Measurements from ENCODE around the gene ABHD2. TPM values are rescaled to one million over a fixed set of nuclear protein-coding genes. Genes with fewer than 3 reads are reported as not detected.
A peak's percentile ranks its signal among the peaks of the same experiment; 100 is the strongest.

The ABHD2 gene
- total and polyA plus RNA-seq, 9 of the 15 experiments (the other 6 are each of a cell fraction or from before 2014, with no cell fraction given): 16.9 to 99.8 (median 47.5) TPM

- TF ChIP-seq AFF4 (CRISPR knock-in tag; IDR thresholded peaks at IDR 0.05) (no peak), HES1 (IDR thresholded peaks at IDR 0.05; ENCODE audit: low read depth) (no peak), IFI16 (CRISPR knock-in tag; IDR thresholded peaks at IDR 0.05) (no peak), RBM22 (IDR thresholded peaks at IDR 0.05; ENCODE audit: low read depth, low read length, poor library complexity, severe bottlenecking) (no peak), MAFK (IDR thresholded peaks at IDR 0.05; ENCODE audit: low read length) (no peak), ZNF644 (tag; IDR thresholded peaks at IDR 0.05; ENCODE audit: low read depth) (no peak), CAMTA2 (CRISPR knock-in tag; conservative IDR thresholded peaks at IDR 0.05) (no peak), MYBL2 (IDR thresholded peaks at IDR 0.05; ENCODE audit: low read depth) (no peak), MYBL2 (CRISPR knock-in tag; IDR thresholded peaks at IDR 0.05; ENCODE audit: borderline replicate concordance) (no peak), ZNF140 (CRISPR knock-in tag; IDR thresholded peaks at IDR 0.05) (no peak), SIN3A (IDR thresholded peaks at IDR 0.05; ENCODE audit: borderline replicate concordance in 2 of 2, control insufficient read depth in 1 of 2, low read depth in 2 of 2, low read length in 2 of 2) (no peak), CCNT2 (IDR thresholded peaks at IDR 0.05; ENCODE audit: borderline replicate concordance, extremely low read depth, insufficient read length, low read depth, low read length) (no peak), ZBTB34 (CRISPR knock-in tag; IDR thresholded peaks at IDR 0.05) (no peak), PHF20 (IDR thresholded peaks at IDR 0.05; ENCODE audit: partially characterized antibody) (no peak), NR2C2 (CRISPR knock-in tag; IDR thresholded peaks at IDR 0.05) (no peak), NR2C2 (tag; IDR thresholded peaks at IDR 0.05) (peak; percentile 30; the same call in 1 of the 2 replicates), SNAPC5 (CRISPR knock-in tag; IDR thresholded peaks at IDR 0.05) (no peak), MYC (IDR thresholded peaks at IDR 0.05; ENCODE audit: low read depth, low read length) (no peak), MYC (CRISPR knock-in tag; IDR thresholded peaks at IDR 0.05; ENCODE audit: borderline replicate concordance, low read depth) (no peak), L3MBTL2 (IDR thresholded peaks at IDR 0.05) (no peak)
Measured at GRCh38 chr15:89211678-89212170, 123.5 kb downstream of the ABHD2 start (continued).
